ENCODE measurements around the gene NDUFAF2. TPM values are rescaled to one million over a fixed set of nuclear protein-coding genes. Genes with fewer than 3 reads are reported as not detected.

NDUFAF2 gene
- total and polyA plus RNA-seq, 2 of the 8 experiments (the other 6 are each of a cell fraction or from before 2014, with no cell fraction given): 10.7 to 46.5 TPM

GRCh38 chr5:60993425-60993824 lies 48.4 kb downstream of the NDUFAF2 start (continued):
- TF ChIP-seq CHD7 (IDR thresholded peaks at IDR 0.05; ENCODE audit: insufficient replicate concordance, low read length) (no peak), SIX5 (IDR thresholded peaks at IDR 0.05; ENCODE audit: low read depth, low read length) (no peak), SP2 (IDR thresholded peaks at IDR 0.05; ENCODE audit: low read length) (no peak), BCL11A (IDR thresholded peaks at IDR 0.05; ENCODE audit: low read depth in 2 of 2, low read length in 2 of 2) (no peak), BRCA1 (IDR thresholded peaks at IDR 0.05; ENCODE audit: low read depth, low read length) (no peak), RFX5 (IDR thresholded peaks at IDR 0.05; ENCODE audit: borderline replicate concordance, low read depth, low read length) (no peak), CHD2 (IDR thresholded peaks at IDR 0.05; ENCODE audit: low read length) (no peak), SRF (IDR thresholded peaks at IDR 0.05; ENCODE audit: low read depth, low read length) (no peak), CEBPB (IDR thresholded peaks at IDR 0.05; ENCODE audit: low read depth, low read length) (no peak), TAF1 (IDR thresholded peaks at IDR 0.05; ENCODE audit: low read depth, low read length) (no peak), TAF7 (optimal IDR thresholded peaks at IDR 0.05; ENCODE audit: borderline replicate concordance, low read depth, low read length) (no peak), YY1 (IDR thresholded peaks at IDR 0.05; ENCODE audit: low read depth, low read length) (no peak), PHF8 (conservative IDR thresholded peaks at IDR 0.05; ENCODE audit: low read depth, low read length) (no peak), RXRA (IDR thresholded peaks at IDR 0.05; ENCODE audit: insufficient read depth, low read depth, low read length) (no peak)
